Thyroid gland (tissue), 4 donors: ENCODE data around the gene KRT13.

Experiments
- POLR2A ChIP-seq, 2 donors: fragments of 450-650 bp; IDR thresholded peaks; one replicate each; pipeline ENCODE4 v1.6.1; 2017; ENCODE audit warnings: antibody characterized with exemption in 2 of 2, mild to moderate bottlenecking in 2 of 2, moderate library complexity in 1 of 2
- TF ChIP-seq, protein P1 (sequence below), 6 experiments: fragments of 200-600 bp in 3 of 6; fragments of 450-650 bp in 3 of 6; sonication (generic) in 3 of 6; IDR thresholded peaks; one replicate each; pipeline ENCODE4 v1.5.1; 2016 to 2019; ENCODE audit warnings: antibody characterized with exemption in 6 of 6, mild to moderate bottlenecking in 2 of 6, inconsistent platforms in 1 of 6, moderate library complexity in 1 of 6

DNA sequence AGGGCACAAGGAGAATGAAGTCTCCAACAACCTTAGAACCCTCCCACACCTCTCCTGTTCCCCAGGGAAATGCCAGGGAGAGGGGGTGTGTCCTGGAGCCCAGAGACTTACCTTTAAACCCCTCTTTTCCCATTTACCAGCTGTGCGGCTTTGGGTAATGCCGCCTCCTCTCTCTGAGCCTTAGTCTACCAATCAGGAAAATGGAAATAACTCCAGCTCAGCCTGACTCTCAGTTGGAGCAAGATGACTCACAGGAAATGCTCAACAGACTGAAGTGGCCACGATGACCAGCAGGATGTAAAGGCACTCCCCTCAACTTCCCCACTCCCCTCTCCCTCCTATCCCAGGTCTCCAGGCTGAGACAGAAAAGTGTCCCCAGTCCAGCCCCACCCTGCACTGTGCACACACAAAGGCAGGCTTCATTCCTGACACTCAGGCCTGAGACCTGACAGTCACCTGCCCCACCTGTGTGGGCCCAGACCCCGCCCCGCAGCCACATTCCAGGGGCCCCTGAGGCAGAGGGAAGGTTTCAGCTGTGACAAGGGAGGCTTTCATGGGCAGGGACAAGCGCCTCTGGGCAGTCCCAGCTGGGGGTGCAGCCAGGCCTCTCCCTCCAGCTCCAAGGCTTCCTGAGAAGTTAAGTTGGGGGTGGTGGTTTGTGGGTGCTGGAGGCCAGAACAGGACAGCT lies 16.3 kb upstream of the KRT13 start:
- TF ChIP-seq, protein P1, sequence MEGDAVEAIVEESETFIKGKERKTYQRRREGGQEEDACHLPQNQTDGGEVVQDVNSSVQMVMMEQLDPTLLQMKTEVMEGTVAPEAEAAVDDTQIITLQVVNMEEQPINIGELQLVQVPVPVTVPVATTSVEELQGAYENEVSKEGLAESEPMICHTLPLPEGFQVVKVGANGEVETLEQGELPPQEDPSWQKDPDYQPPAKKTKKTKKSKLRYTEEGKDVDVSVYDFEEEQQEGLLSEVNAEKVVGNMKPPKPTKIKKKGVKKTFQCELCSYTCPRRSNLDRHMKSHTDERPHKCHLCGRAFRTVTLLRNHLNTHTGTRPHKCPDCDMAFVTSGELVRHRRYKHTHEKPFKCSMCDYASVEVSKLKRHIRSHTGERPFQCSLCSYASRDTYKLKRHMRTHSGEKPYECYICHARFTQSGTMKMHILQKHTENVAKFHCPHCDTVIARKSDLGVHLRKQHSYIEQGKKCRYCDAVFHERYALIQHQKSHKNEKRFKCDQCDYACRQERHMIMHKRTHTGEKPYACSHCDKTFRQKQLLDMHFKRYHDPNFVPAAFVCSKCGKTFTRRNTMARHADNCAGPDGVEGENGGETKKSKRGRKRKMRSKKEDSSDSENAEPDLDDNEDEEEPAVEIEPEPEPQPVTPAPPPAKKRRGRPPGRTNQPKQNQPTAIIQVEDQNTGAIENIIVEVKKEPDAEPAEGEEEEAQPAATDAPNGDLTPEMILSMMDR (IDR thresholded peaks at IDR 0.05): no peak
- TF ChIP-seq POLR2A (IDR thresholded peaks at IDR 0.05): no peak
